Epithelial cell of esophagus (primary cell): Measurements from ENCODE around the gene MLST8.

ENCODE experiments used
- DNase-seq: peaks from one replicate; pipeline ENCODE4 v3.0.0; 2010; ENCODE audit warnings: low read depth
- H3K4me3 ChIP-seq: 2 replicates; pipeline ENCODE4 v1.5.1; 2011; ENCODE audit warnings: mild to moderate bottlenecking, low read length, control low read depth
- CTCF ChIP-seq: IDR thresholded peaks from 2 replicates; pipeline ENCODE4 v1.5.1; 2011; ENCODE audit warnings: low read depth, mild to moderate bottlenecking, low read length, control low read depth, inconsistent platforms; ENCODE audit not compliant: insufficient read depth; ENCODE audit errors: missing control alignments

MLST8 gene

GRCh38 chr16:2205104-2205966 lies at the start of gene MLST8:
Gene MLST8, plus strand, starts transcription at chr16:2205454. Its CDS starts 632 bp downstream, at chr16:2206086.
- H3K4me3 ChIP-seq = peak within 1 kb of the TSS; percentile 69
- peak; percentile 84 for DNase-seq
- TF ChIP-seq CTCF = no peak

GRCh38 chr16:2155977-2156848 lies 49.0 kb upstream of the MLST8 start:
- peak overlapping the region; percentile 92 for H3K4me3 ChIP-seq
- no peak for TF ChIP-seq CTCF
- DNase-seq = peak; percentile 75

- no peak for DNase-seq
- H3K4me3 ChIP-seq = peak overlapping the region; percentile 92
- no peak for TF ChIP-seq CTCF
Observed at GRCh38 chr16:2156849-2157224, 48.4 kb upstream of the MLST8 start.

GRCh38 chr16:2157480-2158261 lies 47.6 kb upstream of the MLST8 start:
- no peak for DNase-seq
- TF ChIP-seq CTCF = no peak
- no peak overlapping the region for H3K4me3 ChIP-seq

GRCh38 chr16:2158262-2158638 lies 47.0 kb upstream of the MLST8 start:
- H3K4me3 ChIP-seq = no peak overlapping the region
- no peak for TF ChIP-seq CTCF

GRCh38 chr16:2159175-2159838 lies 45.9 kb upstream of the MLST8 start:
- no peak overlapping the region for H3K4me3 ChIP-seq
- no peak for DNase-seq

More at GRCh38 chr16:2158262-2158638, 47.0 kb upstream of the MLST8 start:
- no peak for DNase-seq

More at GRCh38 chr16:2159175-2159838, 45.9 kb upstream of the MLST8 start:
- TF ChIP-seq CTCF = no peak
